MM.1S (cell line): ENCODE measurements around the gene POLL.

Experiments
- DNase-seq: peaks from one replicate; pipeline ENCODE4 v3.0.0-alpha.2; 2015
- H2AFZ ChIP-seq: fragments of 300-600 bp; sonication (generic); 2 replicates; pipeline ENCODE4 v1.6.0; 2016; ENCODE audit warnings: antibody characterized with exemption, low read length
- H3F3A ChIP-seq: fragments of 300-600 bp; sonication (generic); 2 replicates; pipeline ENCODE4 v1.6.1; 2016; ENCODE audit warnings: mild to moderate bottlenecking, antibody characterized with exemption, low read length, moderate library complexity, mixed read lengths; ENCODE audit not compliant: insufficient read depth
- H3K27ac ChIP-seq: fragments of 300-600 bp; sonication (generic); 2 replicates; pipeline ENCODE4 v1.5.1; 2016; ENCODE audit warnings: mild to moderate bottlenecking, low read length
- H3K27me3 ChIP-seq: fragments of 300-600 bp; sonication (generic); replicated peaks from 2 replicates; pipeline ENCODE4 v1.6.0; 2016; ENCODE audit warnings: low read length; ENCODE audit not compliant: insufficient read depth
- H3K36me3 ChIP-seq: fragments of 300-600 bp; sonication (generic); replicated peaks from 2 replicates; pipeline ENCODE4 v1.6.1; 2016; ENCODE audit warnings: mild to moderate bottlenecking, low read length, mixed read lengths; ENCODE audit not compliant: insufficient read depth
- H3K4me1 ChIP-seq: fragments of 300-600 bp; sonication (generic); 2 replicates; pipeline ENCODE4 v1.6.1; 2016; ENCODE audit warnings: low read length, mixed read lengths
- H3K4me2 ChIP-seq: fragments of 300-600 bp; sonication (generic); 2 replicates; pipeline ENCODE4 v1.6.0; 2016; ENCODE audit warnings: low read depth, low read length
- H3K4me3 ChIP-seq: fragments of 300-600 bp; sonication (generic); 2 replicates; pipeline ENCODE4 v1.5.1; 2016; ENCODE audit warnings: low read length, mixed read lengths
- H3K79me2 ChIP-seq: fragments of 300-600 bp; sonication (generic); 2 replicates; pipeline ENCODE4 v1.6.1; 2016; ENCODE audit warnings: mixed run types, low read length, mixed read lengths
- H3K9ac ChIP-seq: fragments of 300-600 bp; sonication (generic); 2 replicates; pipeline ENCODE4 v1.6.1; 2016; ENCODE audit warnings: low read length, mixed read lengths
- H3K9me2 ChIP-seq: fragments of 300-600 bp; sonication (generic); replicated peaks from 2 replicates; pipeline ENCODE4 v1.6.1; 2016; ENCODE audit warnings: mild to moderate bottlenecking, low read length, mixed read lengths; ENCODE audit not compliant: insufficient read depth
- H3K9me3 ChIP-seq: fragments of 300-600 bp; sonication (generic); replicated peaks from 2 replicates; pipeline ENCODE4 v1.6.1; 2016; ENCODE audit warnings: mild to moderate bottlenecking, low read length, mixed read lengths; ENCODE audit not compliant: insufficient read depth
- H4K20me1 ChIP-seq: fragments of 300-600 bp; sonication (generic); 2 replicates; pipeline ENCODE4 v1.6.1; 2016; ENCODE audit warnings: mild to moderate bottlenecking, low read length, moderate library complexity, mixed read lengths; ENCODE audit not compliant: insufficient read depth
- EZH2 ChIP-seq: fragments of 300-600 bp; sonication (generic); optimal IDR thresholded peaks from 2 replicates; pipeline ENCODE3; 2017; ENCODE audit warnings: low read depth, mild to moderate bottlenecking, antibody characterized with exemption, low read length, mixed read lengths
- EZH2phosphoT487 ChIP-seq: fragments of 300-600 bp; sonication (generic); IDR thresholded peaks from 2 replicates; pipeline ENCODE4 v1.6.1; 2018; ENCODE audit warnings: antibody characterized with exemption, low read length
- TF ChIP-seq, protein P1 (sequence below): fragments of 300-600 bp; sonication (generic); IDR thresholded peaks from 2 replicates; pipeline ENCODE4 v1.5.1; 2016; ENCODE audit warnings: antibody characterized with exemption, low read length, mixed read lengths

The POLL gene

DNA sequence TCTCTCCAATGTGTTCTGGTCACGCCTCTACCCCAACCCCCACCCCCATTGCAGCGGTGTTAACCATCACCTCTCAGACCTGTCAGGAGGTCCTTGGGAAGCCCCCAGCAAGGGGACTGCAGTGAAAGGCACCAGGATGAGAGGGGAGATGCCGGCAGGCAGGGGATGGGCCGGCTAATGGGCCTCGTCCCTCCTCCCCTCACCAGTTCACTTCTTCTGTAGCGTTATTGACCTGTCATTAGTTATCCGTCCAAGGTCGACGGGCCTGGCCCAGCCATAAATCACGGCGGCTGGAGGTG lies 18.8 kb downstream of the POLL start:
- Histone ChIP-seq H3K9me2 (no peaks in the 10 kb centered on the region), H3K27me3 (peaks cover 3% of the 10 kb centered on the region; the same call in 1 of the 2 replicates), H3K9me3 (no peaks in the 10 kb centered on the region), H3K4me2 (peak overlapping the region; percentile 99; the same call in 1 of the 2 replicates), H3K9ac (no peak overlapping the region), H3K79me2 (no peaks in the 10 kb centered on the region), H3K4me3 (no peak overlapping the region), H3F3A (no peaks in the 10 kb centered on the region), H3K27ac (no peak overlapping the region), H3K36me3 (no peaks in the 10 kb centered on the region), H4K20me1 (no peaks in the 10 kb centered on the region), H2AFZ (0 out of 2 replicates have a peak overlapping the region, but pooled peaks have one; percentile 99), H3K4me1 (no peaks in the 10 kb centered on the region)
- TF ChIP-seq, protein P1, sequence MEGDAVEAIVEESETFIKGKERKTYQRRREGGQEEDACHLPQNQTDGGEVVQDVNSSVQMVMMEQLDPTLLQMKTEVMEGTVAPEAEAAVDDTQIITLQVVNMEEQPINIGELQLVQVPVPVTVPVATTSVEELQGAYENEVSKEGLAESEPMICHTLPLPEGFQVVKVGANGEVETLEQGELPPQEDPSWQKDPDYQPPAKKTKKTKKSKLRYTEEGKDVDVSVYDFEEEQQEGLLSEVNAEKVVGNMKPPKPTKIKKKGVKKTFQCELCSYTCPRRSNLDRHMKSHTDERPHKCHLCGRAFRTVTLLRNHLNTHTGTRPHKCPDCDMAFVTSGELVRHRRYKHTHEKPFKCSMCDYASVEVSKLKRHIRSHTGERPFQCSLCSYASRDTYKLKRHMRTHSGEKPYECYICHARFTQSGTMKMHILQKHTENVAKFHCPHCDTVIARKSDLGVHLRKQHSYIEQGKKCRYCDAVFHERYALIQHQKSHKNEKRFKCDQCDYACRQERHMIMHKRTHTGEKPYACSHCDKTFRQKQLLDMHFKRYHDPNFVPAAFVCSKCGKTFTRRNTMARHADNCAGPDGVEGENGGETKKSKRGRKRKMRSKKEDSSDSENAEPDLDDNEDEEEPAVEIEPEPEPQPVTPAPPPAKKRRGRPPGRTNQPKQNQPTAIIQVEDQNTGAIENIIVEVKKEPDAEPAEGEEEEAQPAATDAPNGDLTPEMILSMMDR, result no peak
- TF ChIP-seq EZH2 (no peak), EZH2phosphoT487 (no peak)
- DNase-seq, result no peak

DNA sequence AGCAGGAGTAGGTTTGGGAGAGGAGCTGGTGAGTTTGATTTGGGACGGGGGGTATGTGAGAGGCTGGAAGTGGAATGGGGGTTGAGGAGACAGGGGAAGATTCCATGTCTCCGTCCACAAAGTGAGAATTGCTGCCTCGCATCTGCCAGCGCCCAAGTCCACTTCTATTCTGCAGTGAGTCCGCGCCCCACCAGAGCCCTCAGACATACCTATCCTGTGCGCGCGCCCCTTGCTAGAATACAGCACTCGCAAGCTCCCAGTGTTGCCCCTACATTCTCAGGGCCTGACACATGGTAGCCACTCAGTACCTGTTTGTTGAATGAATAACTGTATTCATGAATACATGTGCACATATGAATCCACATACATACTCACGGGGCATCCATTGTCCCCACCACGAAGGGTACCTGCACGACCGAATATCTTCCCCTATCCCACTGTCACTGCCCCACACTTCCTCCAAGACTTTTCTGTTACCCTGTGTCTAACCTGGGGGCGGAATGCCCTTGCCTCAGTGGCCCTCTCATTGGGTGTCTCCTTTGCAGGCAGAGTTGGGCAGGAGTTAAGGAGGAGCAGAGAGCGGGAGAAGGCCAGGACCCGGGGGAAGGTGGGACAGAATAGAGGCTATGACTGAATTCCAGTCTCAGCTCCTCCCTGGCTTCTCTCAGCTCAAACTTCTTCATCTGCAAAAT lies 19.9 kb downstream of the POLL start:
- no peaks in the 10 kb centered on the region for H3F3A ChIP-seq
- no peak overlapping the region for H3K4me3 ChIP-seq
- no peak for DNase-seq
- H4K20me1 ChIP-seq, result no peaks in the 10 kb centered on the region
- H3K4me1 ChIP-seq, result no peaks in the 10 kb centered on the region
- no peak overlapping the region for H3K9ac ChIP-seq
- no peak overlapping the region for H3K4me2 ChIP-seq
- no peak overlapping the region for H2AFZ ChIP-seq
- H3K27me3 ChIP-seq, result peaks cover 3% of the 10 kb centered on the region; the same call in 1 of the 2 replicates
- H3K9me2 ChIP-seq, result no peaks in the 10 kb centered on the region
- H3K9me3 ChIP-seq, result no peaks in the 10 kb centered on the region
- no peaks in the 10 kb centered on the region for H3K79me2 ChIP-seq
- H3K36me3 ChIP-seq, result no peaks in the 10 kb centered on the region
- TF ChIP-seq, protein P1, result no peak
- TF ChIP-seq EZH2 (no peak), EZH2phosphoT487 (no peak)
- H3K27ac ChIP-seq, result no peak overlapping the region

DNA sequence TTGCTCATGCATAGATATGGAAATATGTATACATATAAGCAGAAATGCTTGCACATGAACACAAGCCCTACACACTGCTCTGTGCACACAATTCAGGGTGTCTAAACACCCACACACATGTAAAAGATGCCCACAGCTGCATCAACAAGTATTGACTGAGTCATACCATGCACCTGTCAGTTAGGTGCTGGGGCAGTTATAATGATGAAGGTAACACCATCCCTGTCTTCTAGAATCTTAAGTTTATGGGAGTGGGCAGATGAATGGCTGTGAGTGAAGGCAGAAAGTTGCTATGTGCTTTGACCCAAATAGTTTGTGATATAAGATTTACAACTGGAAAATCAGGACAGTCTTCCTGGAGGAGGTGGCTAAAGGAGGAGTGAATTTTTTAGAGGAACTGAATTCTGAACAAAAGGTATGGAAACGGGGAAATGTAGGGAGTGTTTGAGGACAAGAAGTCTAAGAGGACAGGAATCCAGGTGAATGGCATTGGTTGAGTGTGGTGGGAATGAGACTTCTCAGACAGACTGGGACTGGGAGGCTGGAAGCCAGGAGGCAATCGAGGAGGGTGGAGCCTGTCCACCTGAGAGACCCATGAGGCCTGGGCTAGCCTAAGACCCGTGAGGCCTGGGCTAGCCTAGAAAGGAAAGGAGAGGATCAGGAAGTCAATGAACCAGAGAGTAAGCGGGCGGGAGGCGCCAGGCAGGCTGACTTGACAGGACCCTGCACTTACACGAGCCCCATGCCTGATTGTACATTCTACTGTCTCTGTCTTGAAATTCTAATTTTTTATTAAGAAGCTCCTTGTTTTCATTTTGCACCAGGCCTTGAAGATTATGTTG lies 20.7 kb downstream of the POLL start:
- H3K4me1 ChIP-seq, result no peaks in the 10 kb centered on the region
- no peak overlapping the region for H3K4me2 ChIP-seq
- H3K27ac ChIP-seq, result no peak overlapping the region
- peaks cover 3% of the 10 kb centered on the region; the same call in 1 of the 2 replicates for H3K27me3 ChIP-seq
- no peak for TF ChIP-seq EZH2phosphoT487
- no peak for TF ChIP-seq EZH2
- TF ChIP-seq, protein P1, result no peak
- no peaks in the 10 kb centered on the region for H3F3A ChIP-seq
- H3K9ac ChIP-seq, result no peak overlapping the region
- DNase-seq, result no peak
- no peak overlapping the region for H2AFZ ChIP-seq
- H3K9me2 ChIP-seq, result no peaks in the 10 kb centered on the region
- no peaks in the 10 kb centered on the region for H4K20me1 ChIP-seq
- H3K79me2 ChIP-seq, result no peaks in the 10 kb centered on the region
- no peak overlapping the region for H3K4me3 ChIP-seq
- H3K9me3 ChIP-seq, result no peaks in the 10 kb centered on the region
- H3K36me3 ChIP-seq, result no peaks in the 10 kb centered on the region
